Measurements from ENCODE around the gene TRIM4. TPM values are rescaled to one million over a fixed set of nuclear protein-coding genes. Genes with fewer than 3 reads are reported as not detected.

The TRIM4 gene
- total and polyA plus RNA-seq, 2 experiments from 2014 or later, result 5.5 to 13.7 TPM

- TF ChIP-seq ZNF462 (CRISPR knock-in tag; IDR thresholded peaks at IDR 0.05), result no peak
- TF ChIP-seq STAT1 (IDR thresholded peaks at IDR 0.05; ENCODE audit: unreplicated experiment), result no peak
- no peak for TF ChIP-seq EZH2phosphoT487 (IDR thresholded peaks at IDR 0.05; ENCODE audit: unreplicated experiment)
- no peak for TF ChIP-seq CREB1 (CRISPR knock-in tag; IDR thresholded peaks at IDR 0.05; ENCODE audit: low read depth)
- TF ChIP-seq CTCF (conservative IDR thresholded peaks at IDR 0.05; ENCODE audit: low read depth in 2 of 2), result no peak
- TF ChIP-seq NANOG (IDR thresholded peaks at IDR 0.05; ENCODE audit: borderline replicate concordance), result no peak
- TF ChIP-seq ZNF331 (CRISPR knock-in tag; IDR thresholded peaks at IDR 0.05; ENCODE audit: low read depth), result no peak
Observed at GRCh38 chr7:99860281-99861127, 58.8 kb downstream of the TRIM4 start (continued).
